NCI-H1048 (cell line): ENCODE measurements around the gene MGAT5B.
"Not testable (repeated sequence)": the region's sequence is repeated elsewhere in the genome, so short reads cannot be mapped to it uniquely, and the experiment has no call there.

Experiments
- DNase-seq: peaks from one replicate; lab custom pipeline; 2025; lab: John Stamatoyannopoulos, UW

The MGAT5B gene

DNA sequence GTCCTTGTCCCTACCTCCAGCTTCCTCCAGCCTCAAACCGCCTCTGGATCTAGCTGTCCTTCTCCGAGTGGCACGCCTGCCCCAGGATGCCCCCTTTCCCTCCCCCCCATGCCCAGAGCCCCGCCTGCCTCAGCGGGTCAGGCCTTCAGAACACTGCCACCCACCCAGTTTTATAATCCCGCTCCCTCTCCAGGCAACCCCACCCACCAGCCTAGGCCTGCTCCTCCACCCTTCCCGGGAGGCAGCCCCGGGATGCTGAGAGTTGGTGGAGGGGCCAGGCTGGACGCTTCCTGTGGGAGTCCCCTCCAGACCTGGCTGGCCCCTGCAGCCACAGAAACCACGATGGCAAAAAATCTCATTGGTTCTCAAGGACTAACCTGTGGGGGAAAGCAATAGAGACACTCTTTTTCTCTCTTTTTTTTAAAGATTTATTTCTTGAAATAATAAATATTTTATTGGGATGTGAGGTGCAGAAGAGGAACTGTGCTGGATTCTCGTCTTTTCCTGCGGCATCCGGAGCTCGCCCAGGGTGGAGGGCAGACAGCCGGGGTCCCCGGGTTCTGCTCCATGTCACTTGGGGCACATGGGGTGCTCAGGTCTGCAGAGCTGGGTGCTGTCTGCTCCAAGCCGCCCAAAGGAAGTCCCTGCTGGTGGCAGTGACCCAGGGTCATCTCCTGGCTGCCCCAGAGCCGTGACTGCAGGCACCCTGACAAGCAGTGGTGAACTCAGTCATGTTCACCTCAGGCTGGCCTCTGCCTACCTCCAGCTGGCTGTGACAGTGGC lies 81.9 kb downstream of the MGAT5B start:
- DNase-seq: no peak

DNA sequence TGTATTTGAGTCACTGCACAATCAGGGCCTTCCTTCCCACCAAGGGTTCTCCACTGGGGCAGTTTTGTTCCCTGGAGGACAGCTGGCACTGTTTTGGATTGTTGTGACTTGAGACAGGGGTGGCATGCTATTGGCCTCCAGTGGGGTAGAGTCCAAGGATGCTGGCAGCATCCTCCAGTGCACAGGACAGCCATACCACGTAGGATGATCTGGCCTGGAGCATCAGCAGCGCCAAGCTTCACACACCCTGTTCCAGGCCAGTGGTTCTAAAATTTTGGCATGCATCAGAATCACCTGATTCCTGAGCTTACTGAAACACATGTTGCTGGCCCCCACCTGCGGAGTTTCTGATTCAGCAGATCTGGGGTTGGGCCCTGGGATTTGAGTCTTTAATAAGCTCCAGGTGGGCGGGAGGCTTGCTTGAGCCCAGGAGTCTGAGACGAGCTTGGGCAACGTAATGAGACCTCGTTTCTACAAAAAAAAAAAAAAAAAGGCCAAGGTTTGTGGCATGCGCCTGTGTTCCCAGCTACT lies 83.2 kb downstream of the MGAT5B start:
- no peak for DNase-seq

DNA sequence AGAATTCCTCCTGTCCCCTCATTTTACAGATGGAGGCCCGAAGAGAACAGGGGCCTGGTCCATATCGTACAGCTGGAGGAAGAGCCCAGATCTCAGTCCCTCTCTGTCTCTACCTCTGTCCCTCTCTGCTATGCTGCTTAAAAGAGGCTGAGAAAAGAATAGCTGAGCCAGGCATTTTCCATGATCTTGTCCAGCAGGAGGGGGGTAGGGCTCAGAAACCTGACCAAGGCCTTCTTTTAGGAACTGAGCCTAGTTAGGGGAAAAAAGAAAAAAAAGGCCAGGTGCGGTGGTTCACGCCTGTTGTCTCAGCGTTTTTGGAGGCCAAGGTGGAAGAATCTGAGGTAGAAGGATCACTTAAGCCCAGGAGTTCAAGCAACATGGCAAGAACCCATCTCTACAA lies 84.2 kb downstream of the MGAT5B start:
- no peak for DNase-seq

DNA sequence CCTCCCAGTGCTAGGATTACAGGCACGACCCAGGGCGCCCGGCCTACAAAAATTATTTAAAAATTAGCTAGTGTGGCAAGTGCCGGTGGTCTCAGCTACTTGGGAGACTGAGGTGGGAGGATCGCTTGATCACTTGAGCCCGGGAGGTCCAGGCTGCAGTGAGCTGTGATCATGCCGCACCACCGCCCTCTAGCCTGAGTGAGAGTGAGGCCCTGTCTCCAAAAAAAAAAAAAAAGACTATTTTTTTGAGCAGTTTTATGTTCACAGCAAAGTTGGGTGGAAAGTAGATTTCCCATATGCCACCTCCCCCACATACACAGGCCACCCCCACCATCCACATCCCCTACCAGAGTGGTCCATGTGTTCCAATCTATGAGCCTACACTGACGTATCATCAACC lies 84.9 kb downstream of the MGAT5B start:
- DNase-seq: no peak

GRCh38 chr17:76953946-76954345 lies 85.7 kb downstream of the MGAT5B start:
- DNase-seq: no peak

DNA sequence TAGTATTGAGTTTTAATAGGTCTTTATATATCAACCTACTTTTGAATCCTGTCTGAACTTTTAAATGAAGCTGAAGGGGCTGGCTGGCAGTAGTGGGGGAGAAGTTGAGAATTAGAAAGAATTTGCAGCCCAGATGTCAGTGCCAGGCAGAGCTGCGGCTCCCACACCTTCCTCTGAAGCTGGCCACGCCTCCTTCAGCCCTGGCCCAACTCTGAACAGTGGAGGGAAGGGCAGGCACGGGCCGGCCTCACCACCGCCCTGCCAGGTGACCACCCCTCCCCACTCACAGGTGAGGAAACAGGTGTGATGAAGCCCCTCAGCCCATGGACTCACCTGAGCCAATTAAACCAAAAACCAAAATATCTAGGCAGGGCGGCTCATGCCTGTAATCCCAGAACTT lies 87.0 kb downstream of the MGAT5B start:
- DNase-seq: no peak

DNA sequence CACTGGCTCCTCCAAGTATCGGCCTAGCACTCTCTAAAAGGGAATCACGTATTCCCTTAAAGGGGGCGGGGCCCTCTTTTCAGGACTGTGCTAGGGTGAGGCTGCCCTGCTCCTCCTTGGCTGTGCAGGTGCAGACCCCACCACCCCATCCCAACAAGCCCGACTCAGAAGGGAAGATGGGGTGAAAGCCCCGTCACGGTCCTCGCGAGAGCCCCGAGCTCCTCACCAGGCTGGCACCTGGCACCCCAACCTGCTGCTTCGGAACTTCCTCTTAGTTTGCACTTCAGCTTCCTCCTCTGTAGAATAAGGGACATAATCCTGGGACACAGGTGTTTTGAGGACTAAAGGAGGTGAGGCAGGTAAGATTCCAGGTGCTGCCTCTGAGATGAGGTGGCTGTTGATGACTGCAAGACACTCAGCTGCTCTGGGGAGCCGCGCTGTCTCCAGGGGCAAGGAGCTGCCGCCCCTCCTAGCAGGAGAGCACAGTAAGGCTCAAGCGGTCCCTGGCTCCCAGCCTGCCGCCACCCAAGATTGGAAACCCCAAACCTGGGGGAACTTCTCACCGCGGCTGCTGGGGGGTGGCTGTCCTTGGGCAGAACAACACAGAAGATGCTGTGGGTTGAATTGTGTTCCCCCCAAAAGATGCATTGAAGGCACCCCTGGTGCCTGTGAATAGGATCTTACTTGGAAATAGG lies 88.8 kb downstream of the MGAT5B start:
- DNase-seq: no peak

- DNase-seq: no peak
Measured at GRCh38 chr17:76957678-76958464, 89.7 kb downstream of the MGAT5B start.

GRCh38 chr17:76958974-76959373 lies 90.8 kb downstream of the MGAT5B start:
- DNase-seq: no peak

DNA sequence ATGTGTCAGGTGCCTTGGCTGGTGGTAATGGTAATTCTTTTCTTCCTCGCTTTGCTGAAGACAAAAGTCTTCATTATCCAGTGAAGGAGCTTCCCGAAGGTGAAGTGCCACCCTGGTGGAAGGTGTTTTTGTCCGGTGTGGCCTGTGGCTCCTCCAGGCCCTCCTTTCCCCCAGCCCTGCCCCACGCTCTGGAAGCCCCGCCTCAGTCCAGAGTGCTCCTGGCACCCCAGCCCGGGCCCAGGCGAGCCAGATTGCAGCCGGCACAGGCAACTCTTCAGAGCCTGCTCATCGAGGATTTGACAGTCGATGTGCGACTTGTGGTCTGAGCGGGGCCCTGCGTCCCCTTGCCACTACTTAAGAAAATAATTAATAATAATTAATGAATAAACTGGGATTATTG lies 93.7 kb downstream of the MGAT5B start:
- DNase-seq: no peak

GRCh38 chr17:76962858-76963257 lies 94.7 kb downstream of the MGAT5B start:
- DNase-seq: no peak

DNA sequence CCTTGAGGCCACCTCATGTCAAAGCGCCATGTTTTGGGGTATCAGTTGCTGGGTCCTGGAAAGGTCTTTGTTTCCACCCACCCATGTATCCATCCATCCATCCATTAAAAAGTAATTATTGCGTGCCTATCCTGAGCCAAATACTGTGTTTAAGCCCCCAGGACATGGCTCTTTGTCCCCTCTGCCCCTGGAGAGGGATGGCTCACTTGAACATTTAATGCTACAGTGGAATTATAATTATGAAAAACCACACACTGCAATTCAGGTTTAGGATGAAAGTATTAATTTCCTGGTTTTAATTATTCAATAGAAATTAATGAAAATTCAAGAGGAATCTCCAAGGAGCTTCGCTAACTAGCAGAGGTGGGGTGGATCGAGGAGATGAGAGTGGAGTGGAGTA lies 97.8 kb downstream of the MGAT5B start:
- DNase-seq: no peak

DNA sequence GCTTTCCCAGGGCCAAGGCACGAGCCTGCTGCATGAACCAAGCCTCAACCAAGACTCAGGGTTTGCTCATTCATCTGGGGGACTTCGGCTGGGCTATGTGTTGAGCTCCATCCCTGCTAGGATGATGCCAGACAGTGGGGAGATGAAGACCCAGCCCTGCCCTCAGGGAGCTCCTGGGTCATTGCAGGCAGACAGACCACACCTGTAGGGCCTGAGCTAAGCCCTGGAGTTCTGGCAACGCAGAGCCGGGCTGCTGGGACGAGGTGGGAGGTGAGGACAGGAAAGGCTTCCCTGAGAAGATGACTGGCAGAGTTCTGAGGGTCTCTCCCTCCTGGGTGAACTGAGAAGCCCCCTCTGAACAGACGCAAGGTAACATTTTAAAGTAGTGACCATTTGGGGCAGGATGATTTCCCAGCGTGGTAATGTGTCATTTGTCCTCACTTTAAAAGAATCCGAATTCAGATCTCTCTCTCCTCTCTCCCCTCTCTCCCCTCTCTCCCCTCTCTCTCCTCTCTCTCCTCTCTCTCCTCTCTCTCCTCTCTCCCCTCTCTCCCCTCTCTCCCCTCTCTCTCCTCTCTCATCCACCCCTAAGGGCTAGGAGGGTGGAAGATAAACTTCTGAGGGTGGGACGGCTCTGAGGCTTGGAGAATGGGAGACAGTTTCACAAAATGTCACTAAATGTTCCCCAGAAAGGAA lies 98.4 kb downstream of the MGAT5B start:
- DNase-seq: no peak

GRCh38 chr17:76967762-76968161 lies 99.6 kb downstream of the MGAT5B start:
- DNase-seq: no peak

- peak; percentile 96 for DNase-seq
Measured at GRCh38 chr17:76968707-76969597, 100.7 kb downstream of the MGAT5B start.

- no peak for DNase-seq
Measured at GRCh38 chr17:76969598-76970172, 101.5 kb downstream of the MGAT5B start.

DNA sequence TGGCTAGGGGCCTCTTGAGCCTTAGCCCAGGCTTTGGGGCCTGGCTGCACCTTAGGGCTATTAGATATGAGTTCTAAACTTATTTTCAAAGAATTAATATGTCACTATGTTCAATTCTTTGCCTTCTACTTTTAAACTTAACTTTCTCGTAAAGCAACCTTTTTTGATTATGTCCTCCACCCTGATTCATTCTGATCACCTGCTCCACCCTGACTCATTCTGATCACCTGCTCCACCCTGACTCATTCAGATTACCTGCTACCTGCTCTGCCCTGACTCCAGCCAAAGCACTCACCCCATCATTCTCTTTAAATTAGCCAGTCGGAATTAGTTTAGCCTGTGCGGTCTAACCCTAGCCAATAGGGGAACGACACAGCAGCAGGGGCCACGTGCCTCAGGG lies 102.0 kb downstream of the MGAT5B start:
- DNase-seq: not testable (repeated sequence)

DNA sequence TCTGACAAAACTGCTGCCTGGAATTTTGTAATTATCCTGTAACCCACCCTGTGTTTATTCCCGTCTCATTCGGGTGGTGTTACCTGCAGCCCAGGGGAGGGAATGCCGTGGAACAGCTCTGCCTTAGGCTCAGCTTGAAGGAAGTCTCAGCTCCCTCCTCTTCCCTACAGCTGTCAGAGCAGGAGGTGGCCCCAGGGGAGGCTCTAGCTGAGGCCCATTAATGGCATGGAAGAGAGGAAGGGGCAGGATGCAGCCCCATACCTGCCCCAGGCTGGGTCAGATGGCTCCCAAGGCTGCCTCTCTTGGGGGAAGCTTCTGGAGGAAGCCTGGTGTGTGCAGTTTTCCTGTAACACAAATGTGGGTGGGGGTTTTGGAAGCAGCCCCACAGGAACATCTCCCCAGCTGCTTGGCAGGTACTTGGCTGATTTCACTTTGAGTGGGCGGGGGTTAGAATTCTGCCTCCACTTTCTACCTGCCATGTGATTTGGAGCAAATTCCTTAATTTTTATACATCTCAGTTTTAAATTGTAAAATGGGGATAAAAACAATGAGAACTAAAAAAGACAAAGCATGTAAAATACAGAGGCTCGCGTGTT lies 103.9 kb downstream of the MGAT5B start:
- no peak for DNase-seq

GRCh38 chr17:76973040-76973439 lies 104.8 kb downstream of the MGAT5B start:
- DNase-seq: no peak

- DNase-seq: no peak
Measured at GRCh38 chr17:76974721-76975120, 106.5 kb downstream of the MGAT5B start.
